Measurements from ENCODE around the gene LDLRAD1.

Gene LDLRAD1

GRCh38 chr1:54018635-54019034 lies 649 bp upstream of the LDLRAD1 start:
- no peak overlapping the region for H3K4me3 ChIP-seq (ENCODE audit: low read depth, low read length)
- no peak for DNase-seq
- H3K36me3 ChIP-seq (replicated peaks) = no peaks in the 10 kb centered on the region
- no peak overlapping the region for H3K27ac ChIP-seq
- H3K27me3 ChIP-seq (replicated peaks) = peaks cover 5% of the 10 kb centered on the region
- in situ Hi-C loops (cut with HindIII; ENCODE audit: low pct_ligation_motif_present, low sequenced_read_pairs) = no loop called here
- TF ChIP-seq CTCF (IDR thresholded peaks at IDR 0.05; ENCODE audit: low read depth, low read length, missing control alignments) = no peak

- Histone ChIP-seq H3K27ac (no peak overlapping the region), H3K4me3 (ENCODE audit: low read depth, low read length) (no peak overlapping the region)
- in situ Hi-C loops (cut with HindIII; ENCODE audit: low pct_ligation_motif_present, low sequenced_read_pairs) = no loop called here
Observed at GRCh38 chr1:54016343-54017282, 1.4 kb downstream of the LDLRAD1 start.

GRCh38 chr1:54014009-54014629 lies 3.9 kb downstream of the LDLRAD1 start:
- TF ChIP-seq CTCF (IDR thresholded peaks at IDR 0.05; ENCODE audit: low read depth, low read length, missing control alignments) = no peak
- Histone ChIP-seq H3K27me3 (replicated peaks) (peaks cover 9% of the 10 kb centered on the region), H3K4me3 (ENCODE audit: low read depth, low read length) (no peak overlapping the region), H3K36me3 (replicated peaks) (no peaks in the 10 kb centered on the region), H3K27ac (no peak overlapping the region)
- no peak for DNase-seq
- in situ Hi-C loops (cut with HindIII; ENCODE audit: low pct_ligation_motif_present, low sequenced_read_pairs) = no loop called here

More at GRCh38 chr1:54016343-54017282, 1.4 kb downstream of the LDLRAD1 start:
- H3K36me3 ChIP-seq (replicated peaks) = no peaks in the 10 kb centered on the region
- peaks cover 7% of the 10 kb centered on the region for H3K27me3 ChIP-seq (replicated peaks)
- no peak for TF ChIP-seq CTCF (IDR thresholded peaks at IDR 0.05; ENCODE audit: low read depth, low read length, missing control alignments)
- peak; percentile 38 for DNase-seq

- in situ Hi-C loops (cut with HindIII; ENCODE audit: low pct_ligation_motif_present, low sequenced_read_pairs) = no loop called here
- Histone ChIP-seq H3K27ac (no peak overlapping the region), H3K27me3 (replicated peaks) (peaks cover 11% of the 10 kb centered on the region), H3K36me3 (replicated peaks) (no peaks in the 10 kb centered on the region), H3K4me3 (ENCODE audit: low read depth, low read length) (no peak overlapping the region)
- TF ChIP-seq CTCF (IDR thresholded peaks at IDR 0.05; ENCODE audit: low read depth, low read length, missing control alignments) = no peak
- no peak for DNase-seq
Observed at GRCh38 chr1:54013393-54014008, 4.5 kb downstream of the LDLRAD1 start.

- no peak for TF ChIP-seq CTCF (IDR thresholded peaks at IDR 0.05; ENCODE audit: low read depth, low read length, missing control alignments)
- Histone ChIP-seq H3K4me3 (ENCODE audit: low read depth, low read length) (no peak overlapping the region), H3K27ac (no peak overlapping the region), H3K27me3 (replicated peaks) (peaks cover 8% of the 10 kb centered on the region), H3K36me3 (replicated peaks) (no peaks in the 10 kb centered on the region)
- in situ Hi-C loops (cut with HindIII; ENCODE audit: low pct_ligation_motif_present, low sequenced_read_pairs) = no loop called here
- DNase-seq = no peak
Observed at GRCh38 chr1:54012863-54013262, 5.1 kb downstream of the LDLRAD1 start.

Data from brain microvascular endothelial cell (primary cell).